Activated CD4-positive, alpha-beta T cell treated with anti-CD3 and anti-CD28 coated beads for 4 hours (primary cell): ENCODE results near the gene MYOM1.
"Not testable (repeated sequence)": the region's sequence is repeated elsewhere in the genome, so short reads cannot be mapped to it uniquely, and the experiment has no call there.

ENCODE experiments used
- DNase-seq, 2 donors: peaks; one replicate each; pipeline ENCODE4 v3.0.0-alpha.2; 2020

The MYOM1 gene

GRCh38 chr18:3248658-3249359 lies 29.0 kb upstream of the MYOM1 start:
- peak in 1 of 2 donors; percentile 14 for DNase-seq

DNA sequence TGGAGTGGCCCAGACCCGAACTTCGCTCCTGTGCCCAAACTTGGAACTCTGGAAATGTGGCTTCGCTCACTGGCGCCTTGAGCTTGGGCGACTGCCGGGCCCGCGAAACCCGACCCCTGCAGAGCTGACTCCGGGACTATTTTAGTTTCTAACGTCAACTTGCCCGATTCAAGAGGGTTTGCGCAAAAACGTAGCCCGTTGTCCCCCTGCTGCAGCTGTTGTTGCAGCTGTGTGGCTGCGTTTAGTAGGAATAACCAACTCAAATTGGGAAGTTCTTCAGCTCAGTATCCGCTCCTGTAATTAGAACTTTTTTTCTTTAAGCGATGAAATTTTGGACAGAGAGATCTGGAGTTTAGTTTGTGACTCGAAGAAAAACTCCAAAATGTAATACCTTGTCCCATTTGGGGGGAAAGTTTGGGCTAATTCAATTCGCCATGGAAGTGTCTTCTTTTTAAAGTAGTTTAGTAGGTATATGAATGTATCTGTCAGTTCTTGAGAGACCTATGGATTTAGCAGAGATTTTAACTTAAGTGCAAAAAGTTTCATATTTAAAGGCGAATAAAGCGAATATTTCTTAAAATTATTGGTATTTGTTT lies 28.4 kb upstream of the MYOM1 start:
- DNase-seq, result peak; percentile 25 to 37

DNA sequence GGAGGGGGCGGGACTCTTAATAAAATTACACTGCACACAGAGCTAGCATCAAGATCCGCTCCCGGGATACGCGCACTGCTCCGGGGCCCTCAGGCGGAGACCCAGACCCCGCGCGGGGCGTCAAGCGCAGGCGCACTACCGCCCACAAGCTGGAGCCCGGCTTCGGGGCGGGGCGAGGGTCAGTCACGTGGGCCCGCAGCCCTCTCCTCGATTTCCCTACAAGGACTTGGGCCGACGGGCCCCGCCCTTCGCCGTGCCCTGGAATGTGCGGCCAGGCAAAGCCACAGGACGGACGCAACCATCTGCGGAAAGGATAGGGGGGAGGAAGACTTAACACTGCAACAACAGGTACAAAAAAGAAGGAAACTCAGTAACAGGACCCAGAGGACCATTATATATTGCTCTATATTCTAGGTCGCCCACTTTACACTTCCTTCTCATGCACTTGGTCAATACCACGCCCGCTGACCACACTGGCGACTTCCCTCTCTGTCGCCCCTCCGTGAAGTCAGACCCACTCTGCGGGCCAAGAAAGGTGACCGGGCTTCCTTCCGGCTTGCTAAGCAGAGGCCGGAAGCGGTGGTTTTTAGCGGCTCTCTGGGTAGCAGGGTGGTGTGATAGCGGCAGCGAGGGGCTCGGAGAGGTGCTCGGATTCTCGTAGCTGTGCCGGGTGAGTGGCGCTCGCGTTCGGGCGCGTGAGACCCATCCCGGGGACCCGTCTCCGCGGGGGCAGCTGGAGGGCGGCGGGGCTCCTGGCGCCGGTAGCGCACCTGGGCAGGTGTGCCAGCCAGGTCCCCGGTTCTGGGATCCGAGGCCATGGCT lies 27.7 kb upstream of the MYOM1 start, which contains the start of gene MYL12A:
Gene MYL12A (plus strand): TSS at position 562 of the 822 bp plus-strand sequence. CDS start 5,447 bp downstream, outside the sequence.
- DNase-seq, result peak; percentile 89

DNA sequence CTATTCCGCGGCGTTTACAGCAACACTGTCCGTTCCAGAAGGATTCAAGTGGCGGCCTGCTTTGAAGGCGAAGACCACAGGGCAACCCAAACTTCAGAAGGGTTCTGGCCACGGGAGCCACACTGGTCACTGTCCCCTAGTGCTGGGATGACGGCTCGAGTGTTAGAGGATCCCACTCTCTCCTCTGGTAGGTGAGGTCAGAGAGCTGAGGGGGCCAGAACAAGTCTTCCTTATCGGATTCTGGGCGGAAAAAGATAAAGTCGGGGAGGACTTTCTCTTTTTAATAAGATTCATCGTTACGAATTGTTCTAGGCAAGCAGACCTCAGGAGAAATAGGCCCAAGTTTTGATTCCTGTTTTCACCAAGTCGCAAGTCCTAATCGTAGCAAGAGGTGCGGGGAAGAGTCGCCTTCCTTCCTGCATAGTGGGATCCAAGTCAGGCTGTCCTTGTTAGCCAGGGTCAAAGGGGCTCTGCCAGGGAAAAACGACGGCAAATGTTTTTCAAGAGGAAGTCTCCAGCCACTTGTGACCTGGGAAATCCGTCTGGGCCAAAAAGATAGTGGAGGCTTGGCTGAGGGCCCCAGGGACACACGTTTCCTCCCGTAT lies 27.0 kb upstream of the MYOM1 start:
- peak in 1 of 2 donors; percentile 8 for DNase-seq

DNA sequence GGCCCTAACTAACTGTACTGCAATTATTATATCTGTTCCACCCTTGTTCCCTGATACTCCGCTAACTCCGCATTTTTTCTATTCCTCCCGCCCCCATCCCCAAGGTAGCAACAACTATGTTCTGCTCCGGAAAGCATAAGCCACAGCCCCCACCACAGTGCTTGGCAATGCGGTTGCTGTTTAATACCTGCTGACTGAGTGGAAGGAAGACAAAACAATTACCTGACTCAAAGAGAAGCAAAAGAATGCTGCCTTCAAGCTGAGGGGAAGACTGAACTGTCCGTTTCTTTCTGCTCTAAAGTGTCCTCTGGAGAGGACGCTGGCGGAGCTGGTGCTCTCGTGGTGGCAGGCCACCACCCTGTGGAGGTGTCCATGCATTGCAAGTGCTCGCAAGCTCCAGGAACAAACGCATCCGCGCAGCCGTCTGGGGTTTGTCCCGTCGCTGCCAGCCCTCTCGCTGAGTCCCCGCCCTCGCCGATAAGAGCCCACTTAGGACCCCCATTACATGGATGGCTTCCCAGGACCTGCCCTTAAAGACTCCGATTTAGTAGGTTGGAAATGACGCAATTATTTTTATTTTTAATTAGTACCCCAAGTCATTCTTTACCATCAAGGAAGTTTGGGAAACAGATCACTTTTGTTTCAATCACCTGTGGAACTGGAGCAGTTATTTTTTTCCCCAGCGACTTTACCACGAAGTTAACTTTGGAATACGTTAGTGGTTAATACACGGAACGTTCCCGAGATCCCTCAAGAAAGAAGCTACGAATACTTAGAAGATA lies 26.3 kb upstream of the MYOM1 start:
- peak; percentile 73 to 76 for DNase-seq

DNA sequence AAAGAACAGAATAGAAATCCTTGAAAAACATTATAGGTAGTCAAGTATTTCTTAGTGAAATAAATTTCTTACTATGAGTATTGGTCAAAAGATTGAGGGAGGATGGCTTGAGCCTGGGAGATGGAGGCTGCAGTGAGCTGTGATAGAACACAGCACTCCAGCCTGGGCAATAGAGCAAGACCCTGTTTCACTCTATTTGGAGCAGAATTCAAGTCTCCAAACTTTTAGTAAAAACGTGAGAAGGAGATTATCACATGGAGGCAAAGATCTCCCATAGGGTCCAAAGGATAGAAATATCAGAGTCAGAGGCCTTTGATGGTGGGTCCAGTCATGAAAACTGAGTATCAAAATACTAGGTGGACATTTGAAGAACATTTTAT lies 25.4 kb upstream of the MYOM1 start:
- no peak for DNase-seq

GRCh38 chr18:3238742-3239141 lies 19.0 kb upstream of the MYOM1 start:
- DNase-seq, result no peak

DNA sequence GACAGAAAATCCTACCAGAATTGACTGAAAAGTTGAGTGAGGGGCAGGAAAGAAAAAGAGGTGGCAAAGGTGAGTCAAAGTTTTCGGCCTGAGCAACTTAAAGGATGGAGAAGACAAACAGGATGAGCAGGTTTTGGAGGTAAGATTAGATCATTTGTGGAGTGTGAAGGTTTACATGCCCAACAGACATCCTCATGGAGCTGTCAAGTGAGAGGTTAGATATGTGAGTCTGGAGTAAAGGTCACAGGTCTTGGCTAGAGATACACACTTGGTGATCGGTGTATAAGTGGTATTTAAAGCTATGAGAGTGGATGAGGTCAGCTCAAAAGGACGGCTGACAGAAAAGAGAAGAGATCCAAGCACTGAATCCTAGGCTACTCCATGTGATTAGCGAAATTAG lies 16.7 kb upstream of the MYOM1 start:
- DNase-seq, result no peak

GRCh38 chr18:3235846-3236245 lies 16.1 kb upstream of the MYOM1 start:
- DNase-seq, result no peak

DNA sequence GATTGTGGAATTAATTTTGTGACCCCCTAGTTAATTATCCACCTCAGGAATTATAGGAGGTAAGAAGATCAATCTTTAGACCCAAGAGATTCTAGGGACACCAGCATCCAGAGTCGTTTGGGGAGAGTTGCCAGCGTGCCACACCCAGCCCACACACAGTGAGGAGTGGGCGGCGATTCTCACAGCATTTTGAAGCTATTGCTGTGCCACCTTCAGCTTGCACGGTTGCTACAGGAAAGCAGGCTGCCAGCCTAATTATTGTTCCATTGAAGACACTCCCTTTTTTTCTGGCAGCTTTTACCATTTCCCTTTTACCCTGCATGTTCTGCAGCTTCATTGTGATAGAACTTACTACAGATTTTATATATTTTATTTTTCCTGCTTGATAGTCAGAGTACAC lies 14.7 kb upstream of the MYOM1 start:
- DNase-seq, result no peak

DNA sequence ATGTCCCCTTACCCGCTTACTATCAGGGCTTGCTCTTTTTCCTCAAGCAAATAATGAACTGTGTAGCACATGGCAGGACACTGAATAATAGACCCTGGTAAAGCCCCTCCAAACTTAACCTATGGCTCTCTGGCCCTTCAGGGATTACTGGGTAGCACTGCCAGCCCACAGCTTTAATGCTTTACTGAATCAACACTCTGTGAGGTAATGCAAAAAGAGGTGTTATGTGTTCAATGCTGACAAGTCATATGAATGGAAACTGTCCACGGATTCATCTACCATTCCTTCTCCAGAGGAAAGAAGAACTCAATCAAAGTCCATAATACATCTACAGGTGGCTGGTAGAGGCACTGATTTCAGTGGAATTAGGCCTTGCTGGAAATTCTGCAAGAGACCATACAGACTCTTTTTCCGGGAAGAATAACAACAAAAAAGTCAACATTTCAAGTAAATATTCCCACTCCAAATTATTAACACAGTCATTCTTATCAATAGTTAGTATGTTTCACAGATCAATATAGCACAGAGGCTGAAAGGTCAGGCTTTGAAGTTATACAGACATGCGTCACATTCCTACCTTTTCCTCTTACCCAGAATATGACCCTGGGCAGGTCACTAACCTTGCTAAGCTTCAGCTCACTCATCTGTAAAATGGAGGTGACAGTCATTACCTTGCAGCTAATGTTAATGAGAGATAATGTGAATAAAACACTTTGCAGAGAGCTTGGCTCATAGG lies 13.8 kb upstream of the MYOM1 start:
- DNase-seq, result no peak

DNA sequence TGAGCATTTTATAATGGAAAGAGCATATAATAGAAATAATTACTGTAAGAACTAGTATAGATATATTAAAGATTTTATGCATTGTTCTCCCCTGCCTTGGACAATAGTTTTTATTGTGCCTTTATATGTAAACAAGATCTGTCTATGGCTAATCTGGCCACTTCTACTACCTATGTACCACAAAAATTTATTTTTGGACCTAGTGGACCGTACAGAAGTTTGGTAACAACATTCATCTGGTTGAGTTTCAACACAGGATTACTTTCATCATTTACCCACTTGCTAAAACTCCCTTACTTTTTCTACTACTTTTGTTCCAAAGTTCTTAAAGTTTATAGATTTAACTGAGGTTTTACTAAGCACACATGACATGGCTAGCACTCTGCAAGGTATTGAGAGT lies 13.2 kb upstream of the MYOM1 start:
- DNase-seq, result no peak

GRCh38 chr18:3230401-3231334 lies 10.9 kb upstream of the MYOM1 start:
- no peak for DNase-seq

DNA sequence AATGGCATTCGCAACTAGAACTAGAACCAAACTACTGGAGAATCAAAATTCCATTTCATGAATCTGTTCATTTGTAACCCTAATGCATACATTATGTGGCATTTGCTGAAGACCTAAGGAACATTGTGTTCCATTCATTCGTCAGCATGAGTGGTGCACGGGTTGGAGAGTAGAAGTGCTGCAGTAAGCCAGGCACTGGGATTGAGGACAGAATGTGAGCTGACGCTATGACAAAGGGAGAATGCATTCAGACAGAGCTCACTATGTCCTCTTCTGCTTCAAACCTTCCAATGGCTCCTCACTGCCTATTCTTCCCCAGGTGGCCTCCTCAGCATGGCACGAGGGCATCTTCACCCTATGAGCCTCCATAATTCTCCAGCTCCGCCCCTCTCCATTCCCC lies 6.3 kb upstream of the MYOM1 start:
- DNase-seq, result no peak

- no peak for DNase-seq
Observed at GRCh38 chr18:3225588-3225987, 5.8 kb upstream of the MYOM1 start.

- DNase-seq, result no peak
Observed at GRCh38 chr18:3224223-3224622, 4.5 kb upstream of the MYOM1 start.

- no peak for DNase-seq
Observed at GRCh38 chr18:3223356-3223755, 3.6 kb upstream of the MYOM1 start.

- no peak for DNase-seq
Observed at GRCh38 chr18:3221496-3221895, 1.7 kb upstream of the MYOM1 start.

DNA sequence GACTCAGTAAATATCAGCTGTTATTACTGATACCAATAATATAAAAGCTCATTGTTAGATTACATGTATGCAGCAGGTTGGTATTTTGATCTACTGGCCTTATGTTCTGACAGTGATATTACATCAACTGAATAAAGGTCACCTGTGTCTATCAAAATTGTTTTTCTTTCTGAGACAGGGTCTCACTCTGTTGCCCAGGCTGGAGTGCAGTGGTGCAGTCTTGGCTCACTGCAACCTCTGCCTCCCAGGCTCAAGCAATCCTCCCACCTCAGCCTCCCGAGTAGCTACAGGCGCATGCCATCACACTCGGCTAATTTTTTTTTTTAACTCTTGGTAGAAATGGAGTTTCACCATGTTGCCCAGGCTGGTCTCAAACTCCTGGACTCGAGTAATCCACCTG lies 1.1 kb upstream of the MYOM1 start:
- DNase-seq, result not testable (repeated sequence)

- DNase-seq, result no peak
Observed at GRCh38 chr18:3219241-3219630, 532 bp downstream of the MYOM1 start.

- no peak for DNase-seq
Observed at GRCh38 chr18:3218819-3219218, 949 bp downstream of the MYOM1 start.
